HG02885 (cell line): Measurements from ENCODE around the gene MAN1A1.

Source experiments
- ATAC-seq: cut with Tn5 transposase; IDR thresholded peaks from one replicate; pipeline ENCODE4 v1.9.1; 2021; ENCODE audit warnings: mild to moderate bottlenecking; ENCODE audit not compliant: unreplicated experiment, poor library complexity

The MAN1A1 gene

DNA sequence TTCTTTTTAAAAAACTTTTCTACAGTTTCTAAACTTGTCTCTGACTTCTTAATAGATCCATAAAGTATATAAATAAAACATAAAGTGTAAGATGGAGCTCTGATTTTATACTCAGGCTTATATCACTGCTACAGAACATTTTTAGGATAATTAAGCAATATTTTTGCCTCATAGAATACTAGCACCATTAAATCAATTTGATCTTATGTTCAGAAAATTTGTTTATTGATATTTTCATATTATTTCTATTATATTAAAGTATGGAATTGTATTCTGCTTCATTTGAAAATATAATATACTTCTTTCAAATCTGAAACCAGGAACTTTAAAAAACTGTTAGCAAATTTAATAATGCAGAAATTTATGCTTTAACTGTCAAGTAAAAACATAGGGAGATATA, 106.5 kb downstream of the MAN1A1 start:
- no peak for ATAC-seq

DNA sequence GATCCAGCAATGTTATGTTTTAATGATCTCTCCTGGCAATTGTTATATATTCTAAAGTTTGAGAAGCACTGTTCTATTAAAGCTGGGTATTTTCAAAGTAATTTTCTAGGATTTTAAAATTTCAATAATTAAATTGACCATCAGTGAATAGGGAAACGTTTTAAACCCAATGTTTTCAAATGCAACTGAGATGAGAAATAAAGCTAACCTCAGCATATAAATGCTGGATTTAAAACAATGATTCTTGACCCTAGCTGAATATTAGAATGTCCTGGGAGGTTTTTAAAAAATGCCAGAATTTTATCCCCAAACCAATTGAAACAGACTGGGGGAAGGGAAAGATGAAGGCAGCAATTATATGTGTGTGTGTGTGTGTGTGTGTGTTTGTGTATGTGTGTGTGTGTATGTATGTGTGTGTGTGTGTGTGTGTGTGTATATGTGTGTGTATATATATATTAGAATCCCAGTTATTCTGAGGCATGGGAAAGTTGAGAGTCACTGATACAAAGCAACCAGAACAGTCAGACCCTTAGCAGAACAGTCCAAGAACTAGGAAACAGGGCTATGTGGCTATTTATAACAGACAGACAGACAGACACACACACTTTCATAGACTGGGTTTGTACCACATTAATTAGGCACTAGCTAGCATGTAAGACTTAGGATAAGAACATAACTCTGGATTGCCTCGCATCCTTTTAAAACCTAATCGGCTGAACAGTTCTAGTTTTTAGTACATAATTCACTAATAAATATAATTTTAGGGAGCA, 107.8 kb downstream of the MAN1A1 start:
- ATAC-seq, result no peak

DNA sequence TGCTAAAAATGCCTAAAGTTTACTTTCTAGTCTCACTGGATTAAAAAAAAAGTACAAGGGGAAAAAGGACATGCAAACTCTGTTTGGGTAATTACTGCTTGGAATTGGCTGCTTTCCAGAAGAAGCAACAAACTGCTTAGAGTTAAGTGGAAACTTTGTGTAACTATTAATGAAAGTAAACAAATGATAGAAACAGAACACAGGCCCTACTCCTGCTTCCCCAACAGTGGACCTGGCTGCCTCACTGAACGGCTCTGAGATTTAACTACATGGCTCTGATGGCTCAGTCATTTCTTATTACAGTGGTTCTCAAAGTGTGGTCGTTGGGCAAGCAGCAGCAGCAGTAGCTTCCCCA, 108.5 kb downstream of the MAN1A1 start:
- peak; percentile 64 for ATAC-seq

DNA sequence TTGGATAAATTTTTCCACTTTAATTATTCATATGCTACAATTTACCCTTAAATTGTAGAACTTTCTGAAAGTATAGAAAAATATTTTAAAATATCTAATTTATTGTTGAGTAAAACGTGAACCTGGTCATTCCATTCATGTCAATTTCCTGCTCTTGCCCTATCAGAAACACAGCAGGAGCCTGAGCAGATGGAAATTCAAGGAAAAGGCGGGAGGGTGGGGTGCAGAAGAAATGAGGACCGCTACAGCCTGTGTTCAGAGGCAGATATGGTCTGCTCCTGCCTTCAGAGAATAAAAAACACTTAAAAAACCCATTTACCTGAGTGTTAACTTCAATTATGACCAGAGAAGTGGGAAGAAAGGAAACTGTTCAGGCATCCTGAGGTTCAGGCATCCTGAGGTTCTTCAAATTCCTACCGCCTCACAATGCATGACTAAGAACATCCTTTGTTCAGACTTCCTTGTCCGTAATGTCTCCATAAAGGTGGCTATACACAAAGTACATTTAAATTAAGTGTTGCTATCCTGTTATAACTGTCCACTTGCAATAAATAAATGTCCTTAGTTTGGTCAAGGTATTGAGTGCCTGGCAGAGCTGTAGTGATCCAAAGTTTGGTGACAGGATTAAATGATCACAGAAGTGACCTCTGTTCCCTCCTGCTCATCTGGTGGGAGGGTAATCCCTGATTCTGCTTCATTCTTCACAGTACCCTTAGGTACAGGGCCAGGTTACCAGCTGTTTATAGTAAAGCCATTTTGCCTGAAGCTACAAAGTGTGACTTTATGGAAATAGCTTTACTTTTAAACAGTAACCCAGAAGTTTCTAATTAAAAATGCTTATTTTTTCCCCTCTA, 109.1 kb downstream of the MAN1A1 start:
- peak; percentile 30 for ATAC-seq

- no peak for ATAC-seq
Measured at GRCh38 chr6:119237177-119237715, 112.3 kb downstream of the MAN1A1 start.

DNA sequence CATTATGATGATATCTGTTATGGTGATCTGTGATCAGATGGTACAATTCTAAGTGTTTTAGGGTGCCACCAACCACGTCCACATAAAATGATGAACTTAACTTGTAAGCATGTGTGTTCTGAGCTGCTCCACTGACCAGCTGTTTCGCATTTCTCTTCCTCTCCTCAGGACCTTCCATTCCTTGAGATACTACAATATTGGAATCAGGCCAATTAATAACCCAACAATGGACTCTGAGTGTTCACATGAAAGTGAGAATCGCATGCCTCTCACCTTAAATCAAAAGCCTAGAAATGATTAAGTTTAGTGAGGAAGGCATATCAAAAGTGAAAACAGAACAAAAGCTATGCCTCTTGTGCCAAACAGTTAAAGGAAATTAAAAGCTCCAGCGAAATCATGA, 114.6 kb downstream of the MAN1A1 start:
- ATAC-seq, result no peak

GRCh38 chr6:119234457-119234856, 115.1 kb downstream of the MAN1A1 start:
- ATAC-seq, result no peak

DNA sequence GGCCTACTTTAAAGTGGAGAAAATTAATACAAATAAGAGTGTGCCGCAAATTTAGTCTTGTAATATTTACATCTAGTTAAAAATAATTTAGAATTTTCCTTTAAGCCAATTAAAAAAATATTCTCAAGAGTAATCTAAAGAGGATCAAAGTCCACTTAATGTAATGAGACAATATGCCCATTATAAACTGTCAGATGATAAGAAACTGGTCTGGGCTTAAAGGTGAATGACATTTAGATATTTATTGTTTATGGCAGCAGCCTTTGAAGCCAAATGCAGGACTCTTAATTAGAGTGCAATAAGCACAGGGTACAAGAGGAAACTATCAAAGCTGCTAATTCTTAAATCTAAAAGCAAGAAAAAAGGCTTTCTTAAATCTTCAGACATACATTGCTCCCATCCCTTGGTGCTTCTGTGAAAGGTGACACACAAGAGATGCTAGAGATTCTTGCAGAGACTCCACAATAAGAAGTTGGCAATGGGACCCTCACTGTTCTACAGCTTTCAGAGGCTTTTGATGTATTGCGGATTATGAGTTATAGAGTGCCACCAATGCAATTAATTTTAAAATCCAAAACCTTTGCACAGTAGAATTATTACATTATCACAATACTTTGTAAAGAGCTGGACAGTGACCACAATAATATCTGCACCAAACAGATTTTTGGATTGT, 116.1 kb downstream of the MAN1A1 start:
- ATAC-seq, result no peak

- ATAC-seq, result no peak
Measured at GRCh38 chr6:119231394-119231793, 118.2 kb downstream of the MAN1A1 start.

DNA sequence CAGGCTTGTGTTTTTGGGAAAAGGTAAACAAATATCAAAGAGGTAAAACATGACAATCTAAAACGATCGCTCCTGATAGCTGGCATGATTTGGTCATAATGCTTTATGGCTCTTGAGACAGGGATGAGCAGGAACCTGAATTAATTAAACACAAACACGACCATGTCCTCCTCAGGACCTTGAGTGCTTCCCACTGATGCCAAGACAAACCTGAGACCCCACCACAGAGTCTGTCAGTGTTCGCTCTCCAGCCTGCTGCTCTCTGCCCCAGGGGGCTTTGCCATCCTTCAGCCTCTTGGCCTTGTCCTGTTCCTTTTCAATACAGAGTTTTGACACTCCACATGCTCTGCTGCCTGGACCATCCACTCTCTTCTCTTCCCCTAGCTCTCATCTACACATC, 119.4 kb downstream of the MAN1A1 start:
- no peak for ATAC-seq

- no peak for ATAC-seq
Measured at GRCh38 chr6:119227377-119227776, 122.2 kb downstream of the MAN1A1 start.

DNA sequence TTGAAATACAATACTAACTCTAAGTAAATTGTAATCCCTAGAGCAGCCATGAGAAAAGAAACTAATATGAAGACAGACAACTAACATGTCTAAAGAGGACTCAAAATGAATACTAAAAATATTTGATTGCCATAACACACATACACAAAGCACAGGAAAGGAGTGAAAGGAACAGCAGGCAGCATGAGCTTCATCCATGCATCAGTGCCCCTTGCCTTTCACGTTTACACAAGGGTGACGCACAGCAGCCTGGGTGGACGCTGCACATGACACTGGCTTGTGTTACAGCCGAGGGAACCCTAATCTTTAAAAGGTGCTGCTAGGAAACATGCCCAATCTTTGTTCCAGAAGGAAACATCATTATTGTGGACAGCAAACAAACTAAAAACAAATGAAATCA, 123.5 kb downstream of the MAN1A1 start:
- ATAC-seq, result no peak

- ATAC-seq, result no peak
Measured at GRCh38 chr6:119224095-119224701, 125.4 kb downstream of the MAN1A1 start.

DNA sequence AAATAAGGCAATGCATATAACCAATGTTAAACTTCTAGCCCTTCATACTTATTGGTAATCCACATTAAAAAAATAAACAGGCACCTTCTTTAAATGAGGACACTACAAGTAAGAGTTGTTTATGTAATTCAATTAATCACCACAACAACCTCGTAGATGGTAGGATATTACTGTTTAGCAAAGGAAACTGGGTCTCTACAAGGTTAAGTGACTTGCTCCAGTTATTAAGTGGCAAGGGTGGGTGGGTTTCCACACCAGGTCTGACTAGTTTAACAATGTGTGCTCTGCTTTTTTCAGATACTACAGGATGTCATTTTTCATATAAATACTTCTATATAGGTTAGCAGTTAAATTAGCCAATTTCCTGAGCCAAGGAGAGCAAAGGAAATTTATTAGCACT, 129.1 kb downstream of the MAN1A1 start:
- ATAC-seq, result no peak

- ATAC-seq, result no peak
Measured at GRCh38 chr6:119218548-119218947, 131.0 kb downstream of the MAN1A1 start.

GRCh38 chr6:119215885-119216590, 133.5 kb downstream of the MAN1A1 start:
- no peak for ATAC-seq

GRCh38 chr6:119215309-119215708, 134.3 kb downstream of the MAN1A1 start:
- ATAC-seq, result no peak

- no peak for ATAC-seq
Measured at GRCh38 chr6:119210596-119210995, 139.0 kb downstream of the MAN1A1 start.

GRCh38 chr6:119209452-119210205, 139.9 kb downstream of the MAN1A1 start:
- ATAC-seq, result peak; percentile 63
